ENCODE data around the gene GNLY. TPM values are rescaled to one million over a fixed set of nuclear protein-coding genes. Genes with fewer than 3 reads are reported as not detected.

Gene GNLY
- total RNA-seq, 1 donor from 2014 or later = not detected

- Mint-ChIP-seq H3K27me3 (ENCODE audit: low read depth) (peaks cover 12% of the 10 kb centered on the region), H3K4me3 (ENCODE audit: unreplicated experiment) (no peak overlapping the region), H3K27ac (ENCODE audit: unreplicated experiment) (no peak overlapping the region), H3K36me3 (ENCODE audit: low read depth) (no peaks in the 10 kb centered on the region), H3K4me1 (ENCODE audit: low read depth) (peaks cover 27% of the 10 kb centered on the region), H3K9me3 (ENCODE audit: low read depth) (no peaks in the 10 kb centered on the region)
- DNase-seq (ENCODE audit: low spot score) = no peak
- no peak for TF ChIP-seq CTCF (IDR thresholded peaks at IDR 0.05)
Observed at GRCh38 chr2:85706599-85707296, 12.6 kb downstream of the GNLY start.

- Mint-ChIP-seq H3K4me1 (ENCODE audit: low read depth) (peaks cover 22% of the 10 kb centered on the region), H3K4me3 (ENCODE audit: unreplicated experiment) (no peak overlapping the region), H3K27ac (ENCODE audit: unreplicated experiment) (no peak overlapping the region), H3K27me3 (ENCODE audit: low read depth) (peaks cover 12% of the 10 kb centered on the region), H3K36me3 (ENCODE audit: low read depth) (no peaks in the 10 kb centered on the region), H3K9me3 (ENCODE audit: low read depth) (no peaks in the 10 kb centered on the region)
- DNase-seq (ENCODE audit: low spot score) = no peak
- TF ChIP-seq CTCF (IDR thresholded peaks at IDR 0.05) = peak; percentile 94
Observed at GRCh38 chr2:85707304-85707703, 13.1 kb downstream of the GNLY start.

- DNase-seq (ENCODE audit: low spot score) = no peak
- H3K36me3 Mint-ChIP-seq (ENCODE audit: low read depth) = no peaks in the 10 kb centered on the region
- TF ChIP-seq CTCF (IDR thresholded peaks at IDR 0.05) = no peak
- peaks cover 12% of the 10 kb centered on the region for H3K27me3 Mint-ChIP-seq (ENCODE audit: low read depth)
- H3K27ac Mint-ChIP-seq (ENCODE audit: unreplicated experiment) = no peak overlapping the region
- no peak overlapping the region for H3K4me3 Mint-ChIP-seq (ENCODE audit: unreplicated experiment)
- H3K9me3 Mint-ChIP-seq (ENCODE audit: low read depth) = no peaks in the 10 kb centered on the region
- H3K4me1 Mint-ChIP-seq (ENCODE audit: low read depth) = peaks cover 25% of the 10 kb centered on the region
Observed at GRCh38 chr2:85708641-85709040, 14.5 kb downstream of the GNLY start.

- TF ChIP-seq CTCF (IDR thresholded peaks at IDR 0.05) = no peak
- H3K27ac Mint-ChIP-seq (ENCODE audit: unreplicated experiment) = no peak overlapping the region
- H3K4me1 Mint-ChIP-seq (ENCODE audit: low read depth) = peaks cover 26% of the 10 kb centered on the region
- DNase-seq (ENCODE audit: low spot score) = no peak
- H3K9me3 Mint-ChIP-seq (ENCODE audit: low read depth) = no peaks in the 10 kb centered on the region
- no peaks in the 10 kb centered on the region for H3K36me3 Mint-ChIP-seq (ENCODE audit: low read depth)
- H3K4me3 Mint-ChIP-seq (ENCODE audit: unreplicated experiment) = no peak overlapping the region
- peaks cover 12% of the 10 kb centered on the region for H3K27me3 Mint-ChIP-seq (ENCODE audit: low read depth)
Observed at GRCh38 chr2:85709401-85709811, 15.2 kb downstream of the GNLY start.

GRCh38 chr2:85710687-85711577 is 16.8 kb downstream of the GNLY start:
- no peak for DNase-seq (ENCODE audit: low spot score)

More at GRCh38 chr2:85710687-85711577, 16.8 kb downstream of the GNLY start:
- Mint-ChIP-seq H3K27me3 (ENCODE audit: low read depth) (peaks cover 14% of the 10 kb centered on the region), H3K36me3 (ENCODE audit: low read depth) (no peaks in the 10 kb centered on the region), H3K27ac (ENCODE audit: unreplicated experiment) (no peak overlapping the region), H3K4me1 (ENCODE audit: low read depth) (peaks cover 14% of the 10 kb centered on the region), H3K9me3 (ENCODE audit: low read depth) (no peaks in the 10 kb centered on the region), H3K4me3 (ENCODE audit: unreplicated experiment) (no peak overlapping the region)
- TF ChIP-seq CTCF (IDR thresholded peaks at IDR 0.05) = no peak

Data from chondrocyte (in vitro differentiated cells).